ENCODE measurements around the gene ZC2HC1B.
"Not testable (repeated sequence)": the region's sequence is repeated elsewhere in the genome, so short reads cannot be mapped to it uniquely, and the experiment has no call there.

The ZC2HC1B gene

GRCh38 chr6:143845033-143845432 is 19.2 kb upstream of the ZC2HC1B start:
- TF ChIP-seq ZNF274 (IDR thresholded peaks at IDR 0.05; ENCODE audit: low read depth, low read length): no peak
- no peak for TF ChIP-seq SUZ12 (IDR thresholded peaks at IDR 0.05; ENCODE audit: extremely low read depth, insufficient read depth, insufficient read length)
- no peak for TF ChIP-seq YY1 (IDR thresholded peaks at IDR 0.05; ENCODE audit: insufficient read depth, insufficient read length)
- no peak overlapping the region for H3K9ac ChIP-seq (ENCODE audit: insufficient read length, low read depth)
- no peak overlapping the region for H3K4me3 ChIP-seq (ENCODE audit: insufficient read length, low read depth)
- H3K9me3 ChIP-seq (ENCODE audit: insufficient read depth, low read length): no peaks in the 10 kb centered on the region
- no peaks in the 10 kb centered on the region for H3K27me3 ChIP-seq (ENCODE audit: insufficient read depth, insufficient read length)
- peaks cover 60% of the 10 kb centered on the region for H3K36me3 ChIP-seq (ENCODE audit: insufficient read depth, insufficient read length, low read length)
- no peak for DNase-seq (ENCODE audit: low read depth, low spot score)
- H3K4me1 ChIP-seq (ENCODE audit: insufficient read depth, insufficient read length): no peaks in the 10 kb centered on the region

- H3K9me3 ChIP-seq (ENCODE audit: insufficient read depth, low read length); DNase-seq (ENCODE audit: low read depth, low spot score); H3K27me3 ChIP-seq (ENCODE audit: insufficient read depth, insufficient read length); H3K4me3 ChIP-seq (ENCODE audit: insufficient read length, low read depth); H3K9ac ChIP-seq (ENCODE audit: insufficient read length, low read depth); H3K4me1 ChIP-seq (ENCODE audit: insufficient read depth, insufficient read length): not testable (repeated sequence)
- peaks cover 55% of the 10 kb centered on the region for H3K36me3 ChIP-seq (ENCODE audit: insufficient read depth, insufficient read length, low read length)
Measured at GRCh38 chr6:143851706-143852105, 12.6 kb upstream of the ZC2HC1B start.

- not testable (repeated sequence) for H3K9me3 ChIP-seq (ENCODE audit: insufficient read depth, low read length); H3K27me3 ChIP-seq (ENCODE audit: insufficient read depth, insufficient read length); H3K4me3 ChIP-seq (ENCODE audit: insufficient read length, low read depth); DNase-seq (ENCODE audit: low read depth, low spot score); H3K9ac ChIP-seq (ENCODE audit: insufficient read length, low read depth); H3K4me1 ChIP-seq (ENCODE audit: insufficient read depth, insufficient read length)
- peaks cover 55% of the 10 kb centered on the region for H3K36me3 ChIP-seq (ENCODE audit: insufficient read depth, insufficient read length, low read length)
Measured at GRCh38 chr6:143855057-143855456, 9.2 kb upstream of the ZC2HC1B start.

- H3K4me1 ChIP-seq (ENCODE audit: insufficient read depth, insufficient read length); H3K9ac ChIP-seq (ENCODE audit: insufficient read length, low read depth); H3K9me3 ChIP-seq (ENCODE audit: insufficient read depth, low read length); H3K4me3 ChIP-seq (ENCODE audit: insufficient read length, low read depth); H3K27me3 ChIP-seq (ENCODE audit: insufficient read depth, insufficient read length); DNase-seq (ENCODE audit: low read depth, low spot score): not testable (repeated sequence)
- peaks cover 59% of the 10 kb centered on the region for H3K36me3 ChIP-seq (ENCODE audit: insufficient read depth, insufficient read length, low read length)
Measured at GRCh38 chr6:143856762-143857161, 7.5 kb upstream of the ZC2HC1B start.

GRCh38 chr6:143857651-143858050 is 6.6 kb upstream of the ZC2HC1B start:
- H3K4me1 ChIP-seq (ENCODE audit: insufficient read depth, insufficient read length): no peaks in the 10 kb centered on the region
- DNase-seq (ENCODE audit: low read depth, low spot score): no peak
- TF ChIP-seq SUZ12 (IDR thresholded peaks at IDR 0.05; ENCODE audit: extremely low read depth, insufficient read depth, insufficient read length) (no peak), ZNF274 (IDR thresholded peaks at IDR 0.05; ENCODE audit: low read depth, low read length) (no peak), YY1 (IDR thresholded peaks at IDR 0.05; ENCODE audit: insufficient read depth, insufficient read length) (no peak)
- peaks cover 64% of the 10 kb centered on the region for H3K36me3 ChIP-seq (ENCODE audit: insufficient read depth, insufficient read length, low read length)
- H3K4me3 ChIP-seq (ENCODE audit: insufficient read length, low read depth): no peak overlapping the region
- no peak overlapping the region for H3K9ac ChIP-seq (ENCODE audit: insufficient read length, low read depth)
- no peaks in the 10 kb centered on the region for H3K27me3 ChIP-seq (ENCODE audit: insufficient read depth, insufficient read length)
- H3K9me3 ChIP-seq (ENCODE audit: insufficient read depth, low read length): no peaks in the 10 kb centered on the region

- H3K4me3 ChIP-seq (ENCODE audit: insufficient read length, low read depth): no peak overlapping the region
- H3K36me3 ChIP-seq (ENCODE audit: insufficient read depth, insufficient read length, low read length): peaks cover 83% of the 10 kb centered on the region
- no peak overlapping the region for H3K9ac ChIP-seq (ENCODE audit: insufficient read length, low read depth)
- H3K9me3 ChIP-seq (ENCODE audit: insufficient read depth, low read length): no peaks in the 10 kb centered on the region
- H3K27me3 ChIP-seq (ENCODE audit: insufficient read depth, insufficient read length): no peaks in the 10 kb centered on the region
- no peaks in the 10 kb centered on the region for H3K4me1 ChIP-seq (ENCODE audit: insufficient read depth, insufficient read length)
- DNase-seq (ENCODE audit: low read depth, low spot score): no peak
- TF ChIP-seq YY1 (IDR thresholded peaks at IDR 0.05; ENCODE audit: insufficient read depth, insufficient read length): no peak
- TF ChIP-seq SUZ12 (IDR thresholded peaks at IDR 0.05; ENCODE audit: extremely low read depth, insufficient read depth, insufficient read length): no peak
- no peak for TF ChIP-seq ZNF274 (IDR thresholded peaks at IDR 0.05; ENCODE audit: low read depth, low read length)
Measured at GRCh38 chr6:143859891-143860660, 4.2 kb upstream of the ZC2HC1B start.

- H3K27me3 ChIP-seq (ENCODE audit: insufficient read depth, insufficient read length): no peaks in the 10 kb centered on the region
- peaks cover 62% of the 10 kb centered on the region for H3K36me3 ChIP-seq (ENCODE audit: insufficient read depth, insufficient read length, low read length)
- TF ChIP-seq ZNF274 (IDR thresholded peaks at IDR 0.05; ENCODE audit: low read depth, low read length): no peak
- TF ChIP-seq YY1 (IDR thresholded peaks at IDR 0.05; ENCODE audit: insufficient read depth, insufficient read length): no peak
- no peak for TF ChIP-seq SUZ12 (IDR thresholded peaks at IDR 0.05; ENCODE audit: extremely low read depth, insufficient read depth, insufficient read length)
Measured at GRCh38 chr6:143863771-143864170, 503 bp upstream of the ZC2HC1B start.

GRCh38 chr6:143867236-143867635 is 3.0 kb downstream of the ZC2HC1B start:
- Histone ChIP-seq H3K4me3 (ENCODE audit: insufficient read length, low read depth) (no peak overlapping the region), H3K9ac (ENCODE audit: insufficient read length, low read depth) (no peak overlapping the region), H3K27me3 (ENCODE audit: insufficient read depth, insufficient read length) (no peaks in the 10 kb centered on the region), H3K9me3 (ENCODE audit: insufficient read depth, low read length) (no peaks in the 10 kb centered on the region), H3K36me3 (ENCODE audit: insufficient read depth, insufficient read length, low read length) (peaks cover 28% of the 10 kb centered on the region), H3K4me1 (ENCODE audit: insufficient read depth, insufficient read length) (no peaks in the 10 kb centered on the region)
- TF ChIP-seq SUZ12 (IDR thresholded peaks at IDR 0.05; ENCODE audit: extremely low read depth, insufficient read depth, insufficient read length) (no peak), ZNF274 (IDR thresholded peaks at IDR 0.05; ENCODE audit: low read depth, low read length) (no peak)
- no peak for DNase-seq (ENCODE audit: low read depth, low spot score)

More at GRCh38 chr6:143863771-143864170, 503 bp upstream of the ZC2HC1B start:
- Histone ChIP-seq H3K9ac (ENCODE audit: insufficient read length, low read depth) (no peak overlapping the region), H3K9me3 (ENCODE audit: insufficient read depth, low read length) (no peaks in the 10 kb centered on the region), H3K4me3 (ENCODE audit: insufficient read length, low read depth) (no peak overlapping the region), H3K4me1 (ENCODE audit: insufficient read depth, insufficient read length) (no peaks in the 10 kb centered on the region)
- DNase-seq (ENCODE audit: low read depth, low spot score): no peak

- not testable (repeated sequence) for H3K9me3 ChIP-seq (ENCODE audit: insufficient read depth, low read length); H3K27me3 ChIP-seq (ENCODE audit: insufficient read depth, insufficient read length); H3K4me3 ChIP-seq (ENCODE audit: insufficient read length, low read depth); DNase-seq (ENCODE audit: low read depth, low spot score); H3K9ac ChIP-seq (ENCODE audit: insufficient read length, low read depth); H3K4me1 ChIP-seq (ENCODE audit: insufficient read depth, insufficient read length)
- peaks cover 12% of the 10 kb centered on the region for H3K36me3 ChIP-seq (ENCODE audit: insufficient read depth, insufficient read length, low read length)
Measured at GRCh38 chr6:143868808-143869207, 4.5 kb downstream of the ZC2HC1B start.

- DNase-seq (ENCODE audit: low read depth, low spot score); H3K9me3 ChIP-seq (ENCODE audit: insufficient read depth, low read length); H3K4me3 ChIP-seq (ENCODE audit: insufficient read length, low read depth); H3K36me3 ChIP-seq (ENCODE audit: insufficient read depth, insufficient read length, low read length); H3K27me3 ChIP-seq (ENCODE audit: insufficient read depth, insufficient read length); H3K4me1 ChIP-seq (ENCODE audit: insufficient read depth, insufficient read length); H3K9ac ChIP-seq (ENCODE audit: insufficient read length, low read depth): not testable (repeated sequence)
Measured at GRCh38 chr6:143871202-143871730, 7.0 kb downstream of the ZC2HC1B start.
